HepG2 (cell line): ENCODE results near the gene TMEM141. TPM values are rescaled to one million over a fixed set of nuclear protein-coding genes. Genes with fewer than 3 reads are reported as not detected.

Source experiments
- AGO2 ChIP-seq: fragments of 200-400 bp; formaldehyde crosslinking; optimal IDR thresholded peaks from 2 replicates; pipeline ENCODE3; 2017; ENCODE audit warnings: mild to moderate bottlenecking, low read depth, low read length, moderate library complexity
- CSRNP2 ChIP-seq: sonication (generic); formaldehyde crosslinking; conservative IDR thresholded peaks from 2 replicates; pipeline ENCODE4 v1.8.0; 2022; ENCODE audit warnings: low read depth, missing genetic modification reagents
- KDM5A ChIP-seq: fragments of 200-600 bp; sonication (generic); IDR thresholded peaks from 2 replicates; pipeline ENCODE4 v1.7.0; 2018; ENCODE audit warnings: antibody characterized with exemption, mild to moderate bottlenecking, low read length, borderline replicate concordance
- MYC ChIP-seq: sonication (generic); formaldehyde crosslinking; IDR thresholded peaks from 2 replicates; pipeline ENCODE4 v1.9.0; 2021; ENCODE audit warnings: missing genetic modification reagents, borderline replicate concordance
- PLSCR1 ChIP-seq: sonication (generic); formaldehyde crosslinking; IDR thresholded peaks from 2 replicates; pipeline ENCODE4 v1.5.0; 2020; ENCODE audit warnings: missing genetic modification reagents, mild to moderate bottlenecking, borderline replicate concordance
- RBFOX2 ChIP-seq: fragments of 200-400 bp; formaldehyde crosslinking; IDR thresholded peaks from 2 replicates; pipeline ENCODE4 v1.6.1; 2017; ENCODE audit warnings: low read depth, mild to moderate bottlenecking, low read length
- REL ChIP-seq: sonication (generic); formaldehyde crosslinking; conservative IDR thresholded peaks from 2 replicates; pipeline ENCODE4 v1.8.0; 2022; ENCODE audit warnings: mild to moderate bottlenecking, missing genetic modification reagents, moderate library complexity
- SOX5 ChIP-seq: IDR thresholded peaks from 2 replicates; pipeline ENCODE4 v1.6.1; 2016; ENCODE audit warnings: borderline replicate concordance
- ZFY ChIP-seq: sonication (generic); formaldehyde crosslinking; IDR thresholded peaks from 2 replicates; pipeline ENCODE4 v1.4.0; 2020; ENCODE audit warnings: missing genetic modification reagents
- ZFYVE20 ChIP-seq: sonication (generic); formaldehyde crosslinking; IDR thresholded peaks from 2 replicates; pipeline ENCODE4 v1.8.0; 2023; ENCODE audit warnings: low read depth, mild to moderate bottlenecking, moderate library complexity, missing genetic modification reagents, borderline replicate concordance
- ZGPAT ChIP-seq: IDR thresholded peaks from 2 replicates; pipeline ENCODE4 v1.6.1; 2016; ENCODE audit warnings: mild to moderate bottlenecking
- ZNF446 ChIP-seq: sonication (generic); formaldehyde crosslinking; IDR thresholded peaks from 2 replicates; pipeline ENCODE4 v1.5.0; 2020; ENCODE audit warnings: mild to moderate bottlenecking, missing genetic modification reagents
- ZNF484 ChIP-seq: sonication (generic); formaldehyde crosslinking; IDR thresholded peaks from 2 replicates; pipeline ENCODE4 v1.5.1; 2020; ENCODE audit warnings: mild to moderate bottlenecking, low read depth, missing genetic modification reagents, borderline replicate concordance
- ZNF558 ChIP-seq: sonication (generic); formaldehyde crosslinking; IDR thresholded peaks from 2 replicates; pipeline ENCODE4 v1.9.0; 2022; ENCODE audit warnings: mild to moderate bottlenecking, missing genetic modification reagents, borderline replicate concordance
- ZNF563 ChIP-seq: sonication (generic); formaldehyde crosslinking; IDR thresholded peaks from 2 replicates; pipeline ENCODE4 v1.8.0; 2022; ENCODE audit warnings: mild to moderate bottlenecking, moderate library complexity, missing genetic modification reagents
- ZSCAN20 ChIP-seq: sonication (generic); formaldehyde crosslinking; IDR thresholded peaks from 2 replicates; pipeline ENCODE4 v1.4.0; 2020; ENCODE audit warnings: missing genetic modification reagents, mild to moderate bottlenecking, borderline replicate concordance
- polyA plus RNA-seq, 8 experiments: library from polyadenylated mRNA; depleted of rRNA in 3 of 8; stranded (reverse) in 7 of 8; unstranded in 1 of 8; fragments of >200 nt; fragmentation: Illumina TruSeq in 4 of 8; extraction: Trizol in 4 of 8; gene quantifications; 2 replicates each; pipeline versions ENCODE4 v1.2.1 to v1.2.3, GENCODE V29; 2011 to 2016; ENCODE audit warnings: low read depth in 4 of 8, missing spikeins in 1 of 8, mixed read lengths in 1 of 8; ENCODE audit not compliant: insufficient read depth in 1 of 8
- total RNA-seq, 5 experiments: library from RNA; depleted of rRNA; stranded (reverse); fragments of >200 nt; fragmentation: Illumina TruSeq; extraction: Trizol; gene quantifications; 2 replicates each; pipeline ENCODE4 v1.2.3, GENCODE V29; 2016; ENCODE audit warnings: low read depth in 1 of 5

The TMEM141 gene
- total and polyA plus RNA-seq, 2 of the 13 experiments (the other 11 are each of a cell fraction or from before 2014, with no cell fraction given) = 81.0 to 202 TPM

- TF ChIP-seq AGO2 = peak; percentile 84
- 0 out of 2 replicates have a peak, but pooled peaks have one; percentile 27 for TF ChIP-seq CSRNP2 (CRISPR knock-in tag)
- 0 out of 2 replicates have a peak, but pooled peaks have one; percentile 5 for TF ChIP-seq MYC (CRISPR knock-in tag)
- peak; percentile 26; the same call in 1 of the 2 replicates for TF ChIP-seq PLSCR1 (CRISPR knock-in tag)
- peak; percentile 50; the same call in 1 of the 2 replicates for TF ChIP-seq ZSCAN20 (CRISPR knock-in tag)
- peak; percentile 24; the same call in 1 of the 2 replicates for TF ChIP-seq ZNF558
- peak; percentile 11; the same call in 1 of the 2 replicates for TF ChIP-seq ZNF446
- 0 out of 2 replicates have a peak, but pooled peaks have one; percentile 57 for TF ChIP-seq ZFYVE20
- TF ChIP-seq KDM5A = 0 out of 2 replicates have a peak, but pooled peaks have one; percentile 45
- peak; percentile 54; the same call in 1 of the 2 replicates for TF ChIP-seq ZFY (CRISPR knock-in tag)
- 0 out of 2 replicates have a peak, but pooled peaks have one; percentile 18 for TF ChIP-seq ZNF563 (CRISPR knock-in tag)
- TF ChIP-seq ZGPAT (CRISPR knock-in tag) = no peak
- TF ChIP-seq SOX5 (CRISPR knock-in tag) = no peak
- peak; percentile 85 for TF ChIP-seq RBFOX2
- TF ChIP-seq REL (CRISPR knock-in tag) = 0 out of 2 replicates have a peak, but pooled peaks have one; percentile 23
- TF ChIP-seq ZNF484 = no peak
These were observed 17.1 kb downstream of the TMEM141 start (continued) for GRCh38 chr9:136808075-136808805.
